K562 (cell line): Measurements from ENCODE around the gene DCAF5. TPM values are rescaled to one million over a fixed set of nuclear protein-coding genes. Genes with fewer than 3 reads are reported as not detected.

ENCODE experiments used
- ATF3 ChIP-seq, 2 experiments: fragments of 450-650 bp in 1 of 2; sonication (generic) in 1 of 2; formaldehyde crosslinking in 1 of 2; IDR thresholded peaks in 1 of 2; conservative IDR thresholded peaks in 1 of 2; 2 replicates each; pipeline versions ENCODE4 v1.6.1 to v1.8.1; 2016 to 2023; ENCODE audit warnings: mild to moderate bottlenecking in 2 of 2, moderate library complexity in 2 of 2, inconsistent platforms in 1 of 2, missing genetic modification reagents in 1 of 2
- ATF4 ChIP-seq: fragments of 450-650 bp; formaldehyde crosslinking; IDR thresholded peaks from 2 replicates; pipeline ENCODE4 v1.4.0; 2022; ENCODE audit warnings: mild to moderate bottlenecking, moderate library complexity
- BACH1 ChIP-seq: fragments of 200-800 bp; sonication (Bioruptor generic); IDR thresholded peaks from 2 replicates; pipeline ENCODE4 v1.6.1; 2016; ENCODE audit warnings: missing genetic modification characterization, missing compliant biosample characterization
- CBX2 ChIP-seq: fragments of 200-600 bp; sonication (generic); IDR thresholded peaks from one replicate; pipeline ENCODE4 v1.6.1; 2012; ENCODE audit warnings: mild to moderate bottlenecking, low read length, inconsistent platforms; ENCODE audit not compliant: insufficient read depth, poor library complexity, severe bottlenecking
- CTCFL ChIP-seq: IDR thresholded peaks from 2 replicates; pipeline ENCODE4 v1.6.1; 2011; ENCODE audit warnings: borderline replicate concordance, low read depth, mild to moderate bottlenecking, moderate library complexity, low read length; ENCODE audit not compliant: insufficient read depth, poor library complexity, severe bottlenecking
- DNMT1 ChIP-seq: fragments of 450-650 bp; IDR thresholded peaks from 2 replicates; pipeline ENCODE4 v1.6.1; 2016; ENCODE audit warnings: antibody characterized with exemption, mild to moderate bottlenecking
- ERF ChIP-seq: fragments of 450-650 bp; formaldehyde crosslinking; IDR thresholded peaks from 2 replicates; pipeline ENCODE4 v1.4.0; 2020; ENCODE audit warnings: mild to moderate bottlenecking, mixed read lengths
- FOXK2 ChIP-seq, 2 experiments: fragments of 450-650 bp; IDR thresholded peaks in 1 of 2; conservative IDR thresholded peaks in 1 of 2; 2 replicates each; pipeline ENCODE4 v1.6.1; 2016; ENCODE audit warnings: low read depth in 2 of 2, mild to moderate bottlenecking in 1 of 2
- NBN ChIP-seq: fragments of 450-650 bp; IDR thresholded peaks from 2 replicates; pipeline ENCODE4 v1.6.1; 2016; ENCODE audit warnings: low read depth, mild to moderate bottlenecking
- PKNOX1 ChIP-seq: fragments of 450-650 bp; IDR thresholded peaks from 2 replicates; pipeline ENCODE4 v1.6.1; 2016
- RBM34 ChIP-seq: fragments of 200-400 bp; formaldehyde crosslinking; IDR thresholded peaks from 2 replicates; pipeline ENCODE4 v1.6.1; 2018; ENCODE audit warnings: low read length, borderline replicate concordance; ENCODE audit not compliant: insufficient read depth
- RREB1 ChIP-seq: fragments of 250-450 bp; sonication (Bioruptor Pico); IDR thresholded peaks from 2 replicates; pipeline ENCODE4 v1.4.0; 2020
- SMC3 ChIP-seq: conservative IDR thresholded peaks from 2 replicates; pipeline ENCODE4 v1.6.1; 2011; ENCODE audit warnings: low read depth, low read length, improper control_type of control experiment; ENCODE audit not compliant: insufficient read depth
- TCF3 ChIP-seq: sonication (generic); formaldehyde crosslinking; IDR thresholded peaks from 2 replicates; pipeline ENCODE4 v1.4.0; 2020; ENCODE audit warnings: mild to moderate bottlenecking, missing genetic modification reagents
- polyA plus RNA-seq, 8 experiments: library from polyadenylated mRNA; depleted of rRNA in 4 of 8; stranded (reverse) in 5 of 8; unstranded in 3 of 8; fragments of >200 nt; fragmentation: Nextera tagmentation in 2 of 8; fragmentation: Illumina TruSeq in 1 of 8; extraction: Ambion mirVana in 2 of 8; extraction: Trizol in 1 of 8; gene quantifications; 2 replicates each; pipeline versions ENCODE4 v1.2.1 to v1.2.3, GENCODE V29; 2011 to 2014; ENCODE audit warnings: inconsistent platforms in 1 of 8, missing spikeins in 1 of 8
- total RNA-seq, 7 experiments: library from RNA; depleted of rRNA in 6 of 7; stranded (reverse); fragments of >200 nt in 6 of 7; fragmentation: Illumina TruSeq in 2 of 7; extraction: Trizol in 2 of 7; gene quantifications; 2 replicates each; pipeline versions ENCODE4 v1.2.1 to v1.2.3, GENCODE V29; 2011 to 2021; ENCODE audit warnings: low replicate concordance in 1 of 7

DCAF5 gene
- total and polyA plus RNA-seq, 9 of the 15 experiments (the other 6 are each of a cell fraction or from before 2014, with no cell fraction given), result 5.6 to 24.1 (median 12.7) TPM

- TF ChIP-seq RREB1 (no peak), SMC3 (0 out of 2 replicates have a peak, but pooled peaks have one; percentile 14), BACH1 (tag) (peak; percentile 40; the same call in 1 of the 2 replicates), ERF (CRISPR knock-in tag) (no peak), FOXK2 (conservative IDR thresholded peaks at IDR 0.05 in 1 of 2, IDR thresholded peaks at IDR 0.05 in 1 of 2; ENCODE audit: low read depth in 2 of 2) (no peak), PKNOX1 (peak; percentile 43), TCF3 (peak; percentile 59), DNMT1 (no peak), ATF4 (peak; percentile 92), ATF3 (IDR thresholded peaks at IDR 0.05) (peak; percentile 95), ATF3 (CRISPR knock-in tag; conservative IDR thresholded peaks at IDR 0.05) (no peak), CBX2 (no peak), CTCFL (peak; percentile 66), RBM34 (no peak), NBN (0 out of 2 replicates have a peak, but pooled peaks have one; percentile 64)
Observed at GRCh38 chr14:69101331-69101826, 51.5 kb downstream of the DCAF5 start (continued).
